ENCODE results near the gene DTHD1.

DNA sequence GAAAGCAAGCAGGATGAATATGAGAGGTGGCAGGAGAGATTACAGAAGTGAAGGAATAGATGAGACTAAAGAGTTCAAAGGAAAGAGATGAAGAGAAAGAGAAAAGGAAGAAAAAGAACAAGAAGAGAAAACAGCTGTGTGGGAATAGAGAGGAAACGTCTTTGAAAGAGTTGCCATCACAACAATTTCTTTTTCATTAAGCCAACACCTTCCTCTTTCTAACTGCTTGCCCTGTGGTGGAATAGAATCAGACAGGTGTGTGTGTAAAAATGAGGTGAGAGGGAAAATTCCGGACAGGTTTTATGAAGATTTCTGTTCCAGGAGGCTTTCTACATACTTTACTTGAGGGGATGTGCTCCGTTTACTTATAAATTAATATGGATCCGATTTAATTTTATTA, 28.8 kb downstream of the DTHD1 start:
- TF ChIP-seq CTCF (conservative IDR thresholded peaks at IDR 0.05; ENCODE audit: low read length) (no peak), EZH2phosphoT487 (IDR thresholded peaks at IDR 0.05; ENCODE audit: borderline replicate concordance) (no peak)

All from Loucy (cell line).